Loucy (cell line): ENCODE results near the gene TOR1AIP1.

Experiments
- CTCF ChIP-seq: fragments of 200-600 bp; sonication (generic); conservative IDR thresholded peaks from 2 replicates; pipeline ENCODE4 v1.5.1; 2014; ENCODE audit warnings: mild to moderate bottlenecking, antibody characterized with exemption, low read length
- EZH2phosphoT487 ChIP-seq: fragments of 200-600 bp; IDR thresholded peaks from 2 replicates; pipeline ENCODE4 v1.6.1; 2018; ENCODE audit warnings: antibody characterized with exemption, mild to moderate bottlenecking, moderate library complexity, borderline replicate concordance

GRCh38 chr1:179872558-179872957, 9.5 kb upstream of the TOR1AIP1 start:
- TF ChIP-seq CTCF = no peak
- no peak for TF ChIP-seq EZH2phosphoT487
